ENCODE measurements around the gene RETREG2.

DNA sequence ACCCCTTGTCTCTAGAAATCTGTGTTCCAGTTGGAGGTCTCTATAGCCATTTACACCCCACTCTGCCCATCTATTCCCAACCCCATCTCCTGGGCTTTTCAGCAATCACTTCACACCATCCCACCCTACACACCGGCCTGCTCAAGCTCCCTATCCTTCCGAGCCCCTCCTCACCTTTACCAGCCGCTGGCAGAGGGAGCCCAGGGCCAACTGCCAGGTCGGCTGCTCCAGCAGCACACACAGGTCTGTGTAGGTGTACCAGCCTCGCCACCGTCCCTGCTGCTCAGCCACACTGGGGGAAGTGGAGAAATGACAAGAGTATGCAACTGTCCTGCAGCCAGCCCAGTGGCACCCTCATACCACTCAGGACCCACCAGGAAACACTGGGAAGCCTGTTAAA, 4.9 kb upstream of the RETREG2 start:
- TF ChIP-seq, protein P1, sequence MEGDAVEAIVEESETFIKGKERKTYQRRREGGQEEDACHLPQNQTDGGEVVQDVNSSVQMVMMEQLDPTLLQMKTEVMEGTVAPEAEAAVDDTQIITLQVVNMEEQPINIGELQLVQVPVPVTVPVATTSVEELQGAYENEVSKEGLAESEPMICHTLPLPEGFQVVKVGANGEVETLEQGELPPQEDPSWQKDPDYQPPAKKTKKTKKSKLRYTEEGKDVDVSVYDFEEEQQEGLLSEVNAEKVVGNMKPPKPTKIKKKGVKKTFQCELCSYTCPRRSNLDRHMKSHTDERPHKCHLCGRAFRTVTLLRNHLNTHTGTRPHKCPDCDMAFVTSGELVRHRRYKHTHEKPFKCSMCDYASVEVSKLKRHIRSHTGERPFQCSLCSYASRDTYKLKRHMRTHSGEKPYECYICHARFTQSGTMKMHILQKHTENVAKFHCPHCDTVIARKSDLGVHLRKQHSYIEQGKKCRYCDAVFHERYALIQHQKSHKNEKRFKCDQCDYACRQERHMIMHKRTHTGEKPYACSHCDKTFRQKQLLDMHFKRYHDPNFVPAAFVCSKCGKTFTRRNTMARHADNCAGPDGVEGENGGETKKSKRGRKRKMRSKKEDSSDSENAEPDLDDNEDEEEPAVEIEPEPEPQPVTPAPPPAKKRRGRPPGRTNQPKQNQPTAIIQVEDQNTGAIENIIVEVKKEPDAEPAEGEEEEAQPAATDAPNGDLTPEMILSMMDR (IDR thresholded peaks at IDR 0.05; ENCODE audit: poor library complexity, severe bottlenecking) = no peak
- TF ChIP-seq MXI1 (conservative IDR thresholded peaks at IDR 0.05; ENCODE audit: poor library complexity, severe bottlenecking) = no peak
- no peak for TF ChIP-seq REST (IDR thresholded peaks at IDR 0.05; ENCODE audit: borderline replicate concordance)
